Measurements from ENCODE around the gene SLC12A6. TPM values are rescaled to one million over a fixed set of nuclear protein-coding genes. Genes with fewer than 3 reads are reported as not detected.

SLC12A6 gene
- total RNA-seq, 1 experiment from 2014 or later, result 8.9 TPM

DNA sequence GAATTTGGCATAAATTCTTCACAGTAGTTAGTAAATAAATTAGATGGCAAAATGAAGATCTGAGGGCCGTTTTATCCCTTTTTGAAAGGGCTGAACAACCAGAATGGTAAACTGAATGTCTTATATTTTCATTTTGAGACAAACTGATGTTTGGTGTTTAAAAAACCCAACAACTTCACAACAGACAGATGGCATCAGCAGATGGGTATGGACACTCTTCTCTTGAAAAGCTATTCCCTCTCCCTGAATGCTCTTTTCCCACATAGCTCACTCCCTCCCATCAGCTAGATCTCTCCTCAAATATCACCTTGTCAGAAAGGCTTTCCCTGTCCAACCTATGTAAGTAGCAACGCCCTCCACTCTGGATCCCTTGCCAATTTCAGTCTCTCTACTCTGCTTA, 79.4 kb downstream of the SLC12A6 start:
- H3K4me1 Mint-ChIP-seq (ENCODE audit: low read depth, unreplicated experiment), result peaks cover 10% of the 10 kb centered on the region
- intact Hi-C loops (cut with micrococcal nuclease; ENCODE audit: unreplicated experiment), result no loop called here
- POLR2A ChIA-PET, result no interaction called here
- Histone ChIP-seq H3K4me1 (no peaks in the 10 kb centered on the region), H3K36me3 (ENCODE audit: control insufficient read depth, insufficient read depth, low read length) (no peaks in the 10 kb centered on the region), H3K27me3 (replicated peaks; ENCODE audit: control insufficient read depth, insufficient read depth, low read length) (no peaks in the 10 kb centered on the region), H3K9me3 (no peaks in the 10 kb centered on the region), H3K4me3 (ENCODE audit: low read depth, low read length) (no peak overlapping the region)
- TF ChIP-seq, protein P1, sequence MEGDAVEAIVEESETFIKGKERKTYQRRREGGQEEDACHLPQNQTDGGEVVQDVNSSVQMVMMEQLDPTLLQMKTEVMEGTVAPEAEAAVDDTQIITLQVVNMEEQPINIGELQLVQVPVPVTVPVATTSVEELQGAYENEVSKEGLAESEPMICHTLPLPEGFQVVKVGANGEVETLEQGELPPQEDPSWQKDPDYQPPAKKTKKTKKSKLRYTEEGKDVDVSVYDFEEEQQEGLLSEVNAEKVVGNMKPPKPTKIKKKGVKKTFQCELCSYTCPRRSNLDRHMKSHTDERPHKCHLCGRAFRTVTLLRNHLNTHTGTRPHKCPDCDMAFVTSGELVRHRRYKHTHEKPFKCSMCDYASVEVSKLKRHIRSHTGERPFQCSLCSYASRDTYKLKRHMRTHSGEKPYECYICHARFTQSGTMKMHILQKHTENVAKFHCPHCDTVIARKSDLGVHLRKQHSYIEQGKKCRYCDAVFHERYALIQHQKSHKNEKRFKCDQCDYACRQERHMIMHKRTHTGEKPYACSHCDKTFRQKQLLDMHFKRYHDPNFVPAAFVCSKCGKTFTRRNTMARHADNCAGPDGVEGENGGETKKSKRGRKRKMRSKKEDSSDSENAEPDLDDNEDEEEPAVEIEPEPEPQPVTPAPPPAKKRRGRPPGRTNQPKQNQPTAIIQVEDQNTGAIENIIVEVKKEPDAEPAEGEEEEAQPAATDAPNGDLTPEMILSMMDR (IDR thresholded peaks at IDR 0.05; ENCODE audit: insufficient read depth in 1 of 2, low read depth in 1 of 2, low read length in 1 of 2, severe bottlenecking in 1 of 2, unreplicated experiment in 1 of 2), result no peak
- no TSS peak for BruUV-seq (replicated peaks)
- no peak overlapping the region for H3K27ac Mint-ChIP-seq (ENCODE audit: unreplicated experiment)
- no peak for DNase-seq
- CTCF ChIA-PET, result no interaction called here
- H3K36me3 Mint-ChIP-seq (ENCODE audit: insufficient read depth, unreplicated experiment), result no peaks in the 10 kb centered on the region
- no peaks in the 10 kb centered on the region for H3K9me3 Mint-ChIP-seq (ENCODE audit: unreplicated experiment)
- H3K4me3 Mint-ChIP-seq (ENCODE audit: unreplicated experiment), result no peak overlapping the region
- no peaks in the 10 kb centered on the region for H3K27me3 Mint-ChIP-seq (ENCODE audit: insufficient read depth, unreplicated experiment)

DNA sequence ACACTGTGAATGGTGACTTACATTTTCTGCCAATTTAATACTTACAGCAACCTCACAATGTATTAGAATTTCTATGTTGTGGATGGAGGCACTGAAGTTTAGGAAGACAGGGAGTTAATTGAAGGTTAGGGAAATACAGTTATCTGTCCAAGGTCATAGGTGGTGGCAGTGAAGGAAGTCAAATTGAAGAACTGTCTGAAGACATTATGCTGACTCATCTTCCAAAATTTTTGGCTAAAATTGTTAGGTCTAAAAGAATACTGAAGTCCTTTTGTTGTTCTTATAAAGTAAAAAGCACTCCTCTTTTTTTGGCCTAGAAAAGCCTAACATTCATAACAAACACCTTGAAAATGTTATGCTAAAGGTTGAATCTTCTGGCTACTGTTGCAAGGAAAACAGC, 85.0 kb downstream of the SLC12A6 start:
- Mint-ChIP-seq H3K4me3 (ENCODE audit: unreplicated experiment) (no peak overlapping the region), H3K27ac (ENCODE audit: unreplicated experiment) (no peak overlapping the region), H3K27me3 (ENCODE audit: insufficient read depth, unreplicated experiment) (no peaks in the 10 kb centered on the region), H3K9me3 (ENCODE audit: unreplicated experiment) (no peaks in the 10 kb centered on the region), H3K36me3 (ENCODE audit: insufficient read depth, unreplicated experiment) (no peaks in the 10 kb centered on the region), H3K4me1 (ENCODE audit: low read depth, unreplicated experiment) (peaks cover 10% of the 10 kb centered on the region)
- BruUV-seq (replicated peaks), result no TSS peak
- TF ChIP-seq, protein P1 (IDR thresholded peaks at IDR 0.05; ENCODE audit: insufficient read depth in 1 of 2, low read depth in 1 of 2, low read length in 1 of 2, severe bottlenecking in 1 of 2, unreplicated experiment in 1 of 2), result no peak
- DNase-seq, result no peak
- H3K4me3 ChIP-seq (ENCODE audit: low read depth, low read length), result no peak overlapping the region
- H3K36me3 ChIP-seq (ENCODE audit: control insufficient read depth, insufficient read depth, low read length), result no peaks in the 10 kb centered on the region
- ChIA-PET POLR2A (no interaction called here), CTCF (no interaction called here)
- H3K27me3 ChIP-seq (replicated peaks; ENCODE audit: control insufficient read depth, insufficient read depth, low read length), result no peaks in the 10 kb centered on the region
- no peaks in the 10 kb centered on the region for H3K4me1 ChIP-seq
- intact Hi-C loops (cut with micrococcal nuclease; ENCODE audit: unreplicated experiment), result no loop called here
- no peaks in the 10 kb centered on the region for H3K9me3 ChIP-seq

DNA sequence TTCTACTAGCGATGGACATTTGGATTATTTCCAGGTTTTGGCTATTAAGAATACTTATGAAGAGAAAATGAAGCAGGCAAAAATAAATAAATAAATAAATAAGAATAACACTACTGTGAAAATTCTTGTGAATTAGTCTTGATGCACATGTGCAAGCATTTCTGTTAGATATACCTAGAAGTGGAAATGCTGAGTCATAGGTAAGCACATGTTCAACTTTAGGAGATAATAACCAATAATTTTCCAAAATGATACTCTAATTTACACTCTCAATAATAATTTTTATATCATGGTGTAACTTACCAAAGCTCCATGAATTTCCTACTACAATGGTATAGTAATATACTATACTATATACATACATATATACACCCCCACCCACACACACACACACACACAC, 89.4 kb downstream of the SLC12A6 start:
- no TSS peak for BruUV-seq (replicated peaks)
- TF ChIP-seq, protein P1 (IDR thresholded peaks at IDR 0.05; ENCODE audit: insufficient read depth in 1 of 2, low read depth in 1 of 2, low read length in 1 of 2, severe bottlenecking in 1 of 2, unreplicated experiment in 1 of 2), result no peak
- Mint-ChIP-seq H3K4me1 (ENCODE audit: low read depth, unreplicated experiment) (no peaks in the 10 kb centered on the region), H3K9me3 (ENCODE audit: unreplicated experiment) (no peaks in the 10 kb centered on the region), H3K4me3 (ENCODE audit: unreplicated experiment) (no peak overlapping the region), H3K36me3 (ENCODE audit: insufficient read depth, unreplicated experiment) (no peaks in the 10 kb centered on the region), H3K27ac (ENCODE audit: unreplicated experiment) (no peak overlapping the region), H3K27me3 (ENCODE audit: insufficient read depth, unreplicated experiment) (no peaks in the 10 kb centered on the region)
- intact Hi-C loops (cut with micrococcal nuclease; ENCODE audit: unreplicated experiment), result no loop called here
- H3K9me3 ChIP-seq, result no peaks in the 10 kb centered on the region
- H3K27me3 ChIP-seq (replicated peaks; ENCODE audit: control insufficient read depth, insufficient read depth, low read length), result no peaks in the 10 kb centered on the region
- H3K4me1 ChIP-seq, result no peaks in the 10 kb centered on the region
- H3K4me3 ChIP-seq (ENCODE audit: low read depth, low read length), result no peak overlapping the region
- no peaks in the 10 kb centered on the region for H3K36me3 ChIP-seq (ENCODE audit: control insufficient read depth, insufficient read depth, low read length)
- ChIA-PET CTCF (interaction anchor here (0.5 kb wide), 1 partner anchor 112 kb away, joined by 3 read pairs; no protein-coding TSS in a partner anchor), POLR2A (no interaction called here)
- no peak for DNase-seq

Measured in Caco-2 (cell line).